HG03095 (cell line): Measurements from ENCODE around the gene WDR31.

Experiments
- ATAC-seq: cut with Tn5 transposase; IDR thresholded peaks from one replicate; pipeline ENCODE4 v1.9.1; 2021; ENCODE audit warnings: moderate library complexity; ENCODE audit not compliant: unreplicated experiment

Gene WDR31

GRCh38 chr9:113341712-113342410 lies 1.8 kb upstream of the WDR31 start:
- no peak for ATAC-seq

- ATAC-seq, result no peak
Measured at GRCh38 chr9:113337714-113338113, 2.4 kb downstream of the WDR31 start.

GRCh38 chr9:113331780-113332179 lies 8.3 kb downstream of the WDR31 start:
- ATAC-seq, result no peak

- no peak for ATAC-seq
Measured at GRCh38 chr9:113328045-113328782, 11.9 kb downstream of the WDR31 start.

GRCh38 chr9:113326230-113326629 lies 13.8 kb downstream of the WDR31 start:
- no peak for ATAC-seq

GRCh38 chr9:113322671-113323070 lies 17.4 kb downstream of the WDR31 start:
- ATAC-seq, result no peak

- ATAC-seq, result no peak
Measured at GRCh38 chr9:113320051-113320450, 20.0 kb downstream of the WDR31 start.

- ATAC-seq, result no peak
Measured at GRCh38 chr9:113319054-113319453, 21.0 kb downstream of the WDR31 start.

GRCh38 chr9:113317777-113318176 lies 22.3 kb downstream of the WDR31 start:
- ATAC-seq, result no peak

GRCh38 chr9:113316030-113316429 lies 24.0 kb downstream of the WDR31 start:
- no peak for ATAC-seq

GRCh38 chr9:113315231-113315630 lies 24.8 kb downstream of the WDR31 start:
- ATAC-seq, result no peak

GRCh38 chr9:113313261-113313660 lies 26.8 kb downstream of the WDR31 start:
- ATAC-seq, result no peak

GRCh38 chr9:113311961-113312360 lies 28.1 kb downstream of the WDR31 start:
- ATAC-seq, result no peak

GRCh38 chr9:113310538-113310937 lies 29.5 kb downstream of the WDR31 start:
- no peak for ATAC-seq

GRCh38 chr9:113309204-113309813 lies 30.8 kb downstream of the WDR31 start:
- no peak for ATAC-seq

GRCh38 chr9:113307396-113307975 lies 32.6 kb downstream of the WDR31 start:
- no peak for ATAC-seq

GRCh38 chr9:113306566-113306965 lies 33.5 kb downstream of the WDR31 start:
- no peak for ATAC-seq

- no peak for ATAC-seq
Measured at GRCh38 chr9:113302792-113303418, 37.2 kb downstream of the WDR31 start, which contains the start of gene RNF183. RNF183 (minus strand) TSS chr9:113303376; CDS start chr9:113298184, 5,192 bp downstream.

GRCh38 chr9:113301548-113301947 lies 38.5 kb downstream of the WDR31 start:
- no peak for ATAC-seq

GRCh38 chr9:113299800-113300292 lies 40.2 kb downstream of the WDR31 start:
- no peak for ATAC-seq
